ENCODE data around the gene C1orf105.

C1orf105 gene

DNA sequence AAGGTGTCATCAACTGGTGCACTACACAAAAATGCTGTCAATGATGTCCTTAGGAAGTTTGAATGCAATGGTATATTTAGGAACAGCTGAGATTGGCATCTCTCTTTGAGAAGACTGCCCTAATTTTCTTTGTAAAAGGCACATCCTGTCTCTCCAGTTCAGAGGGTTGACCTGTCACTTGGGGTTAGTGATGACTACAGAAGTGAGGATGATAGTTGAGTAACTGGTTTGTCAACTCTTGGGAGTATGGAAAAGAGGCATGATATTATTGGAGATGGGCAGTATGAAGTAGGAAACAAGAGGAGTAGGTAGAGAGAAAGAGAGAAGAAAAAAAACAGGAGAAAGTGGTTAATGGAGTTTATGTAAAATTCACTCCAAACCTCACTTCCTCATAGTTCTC is 63.8 kb downstream of the C1orf105 start:
- no peak for TF ChIP-seq CTCF (IDR thresholded peaks at IDR 0.05; ENCODE audit: extremely low read depth, missing control alignments)
- no peak for DNase-seq (ENCODE audit: low spot score)

DNA sequence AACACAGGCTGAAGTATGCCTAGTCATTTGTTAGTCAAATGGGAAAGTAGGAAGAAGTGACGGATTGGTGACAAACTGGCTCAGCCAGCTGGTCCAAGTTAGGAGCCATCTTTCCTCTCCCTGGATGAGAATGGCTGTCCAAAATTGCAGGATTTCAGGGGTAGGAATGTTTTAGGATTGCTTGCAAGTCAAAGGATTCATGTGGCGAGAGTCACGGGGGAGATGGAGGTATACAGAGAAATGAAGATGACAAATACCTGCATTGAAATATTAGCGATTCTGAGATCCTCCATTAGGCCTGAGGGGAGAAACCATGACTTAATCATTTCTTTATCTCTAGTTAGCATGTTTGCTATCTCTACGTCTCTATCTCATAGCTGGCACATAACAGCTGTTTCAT is 65.1 kb downstream of the C1orf105 start:
- no peak for DNase-seq (ENCODE audit: low spot score)
- no peak for TF ChIP-seq CTCF (IDR thresholded peaks at IDR 0.05; ENCODE audit: extremely low read depth, missing control alignments)

GRCh38 chr1:172486805-172487454 is 66.4 kb downstream of the C1orf105 start:
- TF ChIP-seq CTCF (IDR thresholded peaks at IDR 0.05; ENCODE audit: extremely low read depth, missing control alignments), result no peak
- DNase-seq (ENCODE audit: low spot score), result no peak

- DNase-seq (ENCODE audit: low spot score), result no peak
- no peak for TF ChIP-seq CTCF (IDR thresholded peaks at IDR 0.05; ENCODE audit: extremely low read depth, missing control alignments)
Observed at GRCh38 chr1:172487550-172487949, 67.1 kb downstream of the C1orf105 start.

GRCh38 chr1:172488393-172488792 is 67.9 kb downstream of the C1orf105 start:
- DNase-seq (ENCODE audit: low spot score), result no peak
- no peak for TF ChIP-seq CTCF (IDR thresholded peaks at IDR 0.05; ENCODE audit: extremely low read depth, missing control alignments)

- no peak for TF ChIP-seq CTCF (IDR thresholded peaks at IDR 0.05; ENCODE audit: extremely low read depth, missing control alignments)
- no peak for DNase-seq (ENCODE audit: low spot score)
Observed at GRCh38 chr1:172489847-172490246, 69.4 kb downstream of the C1orf105 start.

- no peak for DNase-seq (ENCODE audit: low spot score)
Observed at GRCh38 chr1:172492421-172492820, 71.9 kb downstream of the C1orf105 start.

More at GRCh38 chr1:172492421-172492820, 71.9 kb downstream of the C1orf105 start:
- TF ChIP-seq CTCF (IDR thresholded peaks at IDR 0.05; ENCODE audit: extremely low read depth, missing control alignments), result no peak

Data from GM20000 (cell line).